ENCODE measurements around the gene TPD52L1. TPM values are rescaled to one million over a fixed set of nuclear protein-coding genes. Genes with fewer than 3 reads are reported as not detected.

Gene TPD52L1
- total RNA-seq, 1 experiment from 2014 or later = 12.4 TPM

DNA sequence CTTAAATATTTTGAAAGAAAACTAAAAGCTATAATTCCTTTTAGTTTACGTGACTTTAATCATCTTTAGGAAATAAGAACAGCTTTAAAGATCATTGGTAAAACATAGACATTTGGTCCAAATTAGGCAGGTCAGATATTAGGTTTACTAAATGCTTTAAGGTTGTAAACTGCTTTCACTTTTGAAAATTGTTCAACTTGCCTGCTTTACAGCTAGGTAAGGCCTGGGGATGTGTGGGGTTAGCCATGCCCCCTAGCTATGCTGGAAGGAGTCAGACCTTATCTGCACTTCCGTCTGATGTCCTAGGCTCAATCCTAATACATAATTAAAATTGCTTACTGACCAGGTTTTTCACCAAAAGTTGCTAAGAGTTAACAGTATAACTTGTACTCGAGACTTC is 30.5 kb upstream of the TPD52L1 start:
- POLR2A ChIA-PET = no interaction called here

DNA sequence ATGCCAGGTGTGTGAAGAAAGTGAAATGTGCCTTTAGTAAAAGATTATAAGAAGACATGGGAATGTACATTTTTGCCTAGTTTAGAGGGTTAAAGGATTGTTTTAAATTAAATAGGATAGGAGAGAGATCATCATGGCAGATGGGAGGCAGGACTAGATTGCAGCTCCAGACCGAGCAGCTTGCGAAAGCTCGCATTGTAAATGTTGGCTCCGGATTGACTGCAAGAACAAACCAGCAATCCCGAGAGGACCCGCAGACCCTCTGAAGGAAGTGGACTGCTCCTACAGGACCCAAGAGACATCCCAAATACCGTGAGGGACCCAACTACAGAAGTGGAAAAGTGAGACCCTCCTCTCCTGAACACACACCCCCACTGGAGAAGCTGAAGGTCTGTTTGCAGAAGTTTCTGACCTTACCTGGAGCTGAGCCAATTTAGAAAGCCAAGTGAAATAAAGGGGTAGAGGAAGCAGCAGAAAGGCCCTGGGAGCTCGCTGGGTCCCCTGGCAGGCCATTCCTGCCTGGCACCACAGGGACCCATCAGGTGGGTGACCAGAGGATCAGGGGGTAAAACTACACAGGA is 30.0 kb upstream of the TPD52L1 start:
- Mint-ChIP-seq H3K27ac (no peak overlapping the region), H3K36me3 (peaks cover 8% of the 10 kb centered on the region), H3K9me3 (peaks cover 19% of the 10 kb centered on the region), H3K4me3 (no peak overlapping the region), H3K27me3 (ENCODE audit: low read depth) (no peaks in the 10 kb centered on the region), H3K4me1 (peaks cover 35% of the 10 kb centered on the region)
- ChIA-PET POLR2A (interaction anchor here (0.6 kb wide), 1 partner anchor 18 kb away, joined by 4 read pairs; no protein-coding TSS in a partner anchor), CTCF (interaction anchor here (0.6 to 1.6 kb wide), 2 partner anchors 11 to 19 kb away, joined by 3 to 4 read pairs; no protein-coding TSS in a partner anchor)
- ATAC-seq (no peak), DNase-seq (ENCODE audit: low spot score) (no peak)
- TF ChIP-seq CREB1 (CRISPR knock-in tag; IDR thresholded peaks at IDR 0.05) (no peak), FOXJ3 (CRISPR knock-in tag; IDR thresholded peaks at IDR 0.05; ENCODE audit: borderline replicate concordance) (no peak), ZNF219 (CRISPR knock-in tag; IDR thresholded peaks at IDR 0.05; ENCODE audit: borderline replicate concordance) (no peak), ZNF396 (CRISPR knock-in tag; IDR thresholded peaks at IDR 0.05; ENCODE audit: borderline replicate concordance) (no peak), TEAD4 (CRISPR knock-in tag; IDR thresholded peaks at IDR 0.05) (no peak), IRF2 (CRISPR knock-in tag; IDR thresholded peaks at IDR 0.05; ENCODE audit: borderline replicate concordance, low read depth) (no peak), NFYB (CRISPR knock-in tag; conservative IDR thresholded peaks at IDR 0.05; ENCODE audit: low read depth) (no peak)
- TF ChIP-seq, protein P1, sequence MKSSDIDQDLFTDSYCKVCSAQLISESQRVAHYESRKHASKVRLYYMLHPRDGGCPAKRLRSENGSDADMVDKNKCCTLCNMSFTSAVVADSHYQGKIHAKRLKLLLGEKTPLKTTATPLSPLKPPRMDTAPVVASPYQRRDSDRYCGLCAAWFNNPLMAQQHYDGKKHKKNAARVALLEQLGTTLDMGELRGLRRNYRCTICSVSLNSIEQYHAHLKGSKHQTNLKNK (CRISPR knock-in tag; IDR thresholded peaks at IDR 0.05) = no peak
- TF ChIP-seq, protein P2, sequence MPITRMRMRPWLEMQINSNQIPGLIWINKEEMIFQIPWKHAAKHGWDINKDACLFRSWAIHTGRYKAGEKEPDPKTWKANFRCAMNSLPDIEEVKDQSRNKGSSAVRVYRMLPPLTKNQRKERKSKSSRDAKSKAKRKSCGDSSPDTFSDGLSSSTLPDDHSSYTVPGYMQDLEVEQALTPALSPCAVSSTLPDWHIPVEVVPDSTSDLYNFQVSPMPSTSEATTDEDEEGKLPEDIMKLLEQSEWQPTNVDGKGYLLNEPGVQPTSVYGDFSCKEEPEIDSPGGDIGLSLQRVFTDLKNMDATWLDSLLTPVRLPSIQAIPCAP (CRISPR knock-in tag; IDR thresholded peaks at IDR 0.05) = no peak
- TF ChIP-seq, protein P3, sequence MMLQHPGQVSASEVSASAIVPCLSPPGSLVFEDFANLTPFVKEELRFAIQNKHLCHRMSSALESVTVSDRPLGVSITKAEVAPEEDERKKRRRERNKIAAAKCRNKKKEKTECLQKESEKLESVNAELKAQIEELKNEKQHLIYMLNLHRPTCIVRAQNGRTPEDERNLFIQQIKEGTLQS (CRISPR knock-in tag; conservative IDR thresholded peaks at IDR 0.05) = no peak
- TF ChIP-seq, protein P4, sequence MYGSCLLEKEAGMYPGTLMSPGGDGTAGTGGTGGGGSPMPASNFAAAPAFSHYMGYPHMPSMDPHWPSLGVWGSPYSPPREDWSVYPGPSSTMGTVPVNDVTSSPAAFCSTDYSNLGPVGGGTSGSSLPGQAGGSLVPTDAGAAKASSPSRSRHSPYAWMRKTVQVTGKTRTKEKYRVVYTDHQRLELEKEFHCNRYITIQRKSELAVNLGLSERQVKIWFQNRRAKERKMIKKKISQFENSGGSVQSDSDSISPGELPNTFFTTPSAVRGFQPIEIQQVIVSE (CRISPR knock-in tag; IDR thresholded peaks at IDR 0.05; ENCODE audit: borderline replicate concordance) = no peak

More for the DNA sequence above, 30.5 kb upstream of the TPD52L1 start:
- CTCF ChIA-PET = interaction anchor here (1.6 kb wide), 1 partner anchor 10 kb away, joined by 4 read pairs; no protein-coding TSS in a partner anchor
- peaks cover 35% of the 10 kb centered on the region for H3K4me1 Mint-ChIP-seq
- DNase-seq (ENCODE audit: low spot score) = no peak
- H3K27me3 Mint-ChIP-seq (ENCODE audit: low read depth) = no peaks in the 10 kb centered on the region
- TF ChIP-seq ESRRA (CRISPR knock-in tag; IDR thresholded peaks at IDR 0.05; ENCODE audit: borderline replicate concordance) (no peak), GTF2I (CRISPR knock-in tag; conservative IDR thresholded peaks at IDR 0.05) (no peak), ZNF416 (CRISPR knock-in tag; IDR thresholded peaks at IDR 0.05) (no peak), JAZF1 (CRISPR knock-in tag; IDR thresholded peaks at IDR 0.05) (no peak), ATF1 (CRISPR knock-in tag; IDR thresholded peaks at IDR 0.05) (no peak), FOXP1 (CRISPR knock-in tag; IDR thresholded peaks at IDR 0.05; ENCODE audit: borderline replicate concordance) (no peak), JUN (CRISPR knock-in tag; IDR thresholded peaks at IDR 0.05) (no peak), OVOL2 (CRISPR knock-in tag; IDR thresholded peaks at IDR 0.05; ENCODE audit: borderline replicate concordance) (no peak), ZNF396 (CRISPR knock-in tag; IDR thresholded peaks at IDR 0.05; ENCODE audit: borderline replicate concordance) (no peak)
- TF ChIP-seq, protein P5, sequence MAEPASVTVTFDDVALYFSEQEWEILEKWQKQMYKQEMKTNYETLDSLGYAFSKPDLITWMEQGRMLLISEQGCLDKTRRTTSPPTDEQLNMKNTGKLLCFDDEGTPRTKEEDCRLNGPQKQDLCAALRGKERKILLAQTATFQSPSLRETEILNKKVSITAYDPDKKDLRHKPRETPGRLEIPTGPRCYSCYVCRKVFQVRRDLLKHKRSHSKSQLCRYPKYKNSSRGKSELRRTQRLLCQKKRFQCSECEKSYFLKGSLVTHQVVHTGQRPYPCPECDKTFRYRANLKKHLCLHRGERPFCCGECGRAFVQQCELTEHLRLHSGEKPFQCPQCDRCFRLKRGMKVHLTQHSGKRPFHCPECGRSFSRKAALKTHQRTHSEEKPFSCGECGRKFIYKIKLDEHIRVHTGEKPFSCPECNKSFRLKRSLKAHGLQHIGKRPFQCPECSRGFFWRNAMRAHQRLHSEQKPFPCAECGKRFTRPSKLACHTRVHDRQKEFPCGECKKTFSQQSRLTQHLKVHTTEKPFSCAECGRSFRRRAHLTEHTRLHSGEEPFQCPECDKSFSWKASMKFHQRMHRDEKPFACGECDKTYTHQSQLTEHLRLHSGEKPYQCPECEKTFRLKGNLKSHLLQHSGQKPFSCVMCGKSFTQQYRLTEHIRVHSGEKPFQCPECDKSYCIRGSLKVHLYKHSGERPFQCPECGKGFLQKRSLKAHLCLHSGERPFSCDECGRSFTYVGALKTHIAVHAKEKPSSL (CRISPR knock-in tag; conservative IDR thresholded peaks at IDR 0.05) = no peak
- TF ChIP-seq, protein P6, sequence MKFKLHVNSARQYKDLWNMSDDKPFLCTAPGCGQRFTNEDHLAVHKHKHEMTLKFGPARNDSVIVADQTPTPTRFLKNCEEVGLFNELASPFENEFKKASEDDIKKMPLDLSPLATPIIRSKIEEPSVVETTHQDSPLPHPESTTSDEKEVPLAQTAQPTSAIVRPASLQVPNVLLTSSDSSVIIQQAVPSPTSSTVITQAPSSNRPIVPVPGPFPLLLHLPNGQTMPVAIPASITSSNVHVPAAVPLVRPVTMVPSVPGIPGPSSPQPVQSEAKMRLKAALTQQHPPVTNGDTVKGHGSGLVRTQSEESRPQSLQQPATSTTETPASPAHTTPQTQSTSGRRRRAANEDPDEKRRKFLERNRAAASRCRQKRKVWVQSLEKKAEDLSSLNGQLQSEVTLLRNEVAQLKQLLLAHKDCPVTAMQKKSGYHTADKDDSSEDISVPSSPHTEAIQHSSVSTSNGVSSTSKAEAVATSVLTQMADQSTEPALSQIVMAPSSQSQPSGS (CRISPR knock-in tag; IDR thresholded peaks at IDR 0.05; ENCODE audit: borderline replicate concordance, low read depth) = no peak
- TF ChIP-seq, protein P7, sequence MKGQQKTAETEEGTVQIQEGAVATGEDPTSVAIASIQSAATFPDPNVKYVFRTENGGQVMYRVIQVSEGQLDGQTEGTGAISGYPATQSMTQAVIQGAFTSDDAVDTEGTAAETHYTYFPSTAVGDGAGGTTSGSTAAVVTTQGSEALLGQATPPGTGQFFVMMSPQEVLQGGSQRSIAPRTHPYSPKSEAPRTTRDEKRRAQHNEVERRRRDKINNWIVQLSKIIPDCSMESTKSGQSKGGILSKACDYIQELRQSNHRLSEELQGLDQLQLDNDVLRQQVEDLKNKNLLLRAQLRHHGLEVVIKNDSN (CRISPR knock-in tag; IDR thresholded peaks at IDR 0.05) = no peak
- TF ChIP-seq, protein P8, sequence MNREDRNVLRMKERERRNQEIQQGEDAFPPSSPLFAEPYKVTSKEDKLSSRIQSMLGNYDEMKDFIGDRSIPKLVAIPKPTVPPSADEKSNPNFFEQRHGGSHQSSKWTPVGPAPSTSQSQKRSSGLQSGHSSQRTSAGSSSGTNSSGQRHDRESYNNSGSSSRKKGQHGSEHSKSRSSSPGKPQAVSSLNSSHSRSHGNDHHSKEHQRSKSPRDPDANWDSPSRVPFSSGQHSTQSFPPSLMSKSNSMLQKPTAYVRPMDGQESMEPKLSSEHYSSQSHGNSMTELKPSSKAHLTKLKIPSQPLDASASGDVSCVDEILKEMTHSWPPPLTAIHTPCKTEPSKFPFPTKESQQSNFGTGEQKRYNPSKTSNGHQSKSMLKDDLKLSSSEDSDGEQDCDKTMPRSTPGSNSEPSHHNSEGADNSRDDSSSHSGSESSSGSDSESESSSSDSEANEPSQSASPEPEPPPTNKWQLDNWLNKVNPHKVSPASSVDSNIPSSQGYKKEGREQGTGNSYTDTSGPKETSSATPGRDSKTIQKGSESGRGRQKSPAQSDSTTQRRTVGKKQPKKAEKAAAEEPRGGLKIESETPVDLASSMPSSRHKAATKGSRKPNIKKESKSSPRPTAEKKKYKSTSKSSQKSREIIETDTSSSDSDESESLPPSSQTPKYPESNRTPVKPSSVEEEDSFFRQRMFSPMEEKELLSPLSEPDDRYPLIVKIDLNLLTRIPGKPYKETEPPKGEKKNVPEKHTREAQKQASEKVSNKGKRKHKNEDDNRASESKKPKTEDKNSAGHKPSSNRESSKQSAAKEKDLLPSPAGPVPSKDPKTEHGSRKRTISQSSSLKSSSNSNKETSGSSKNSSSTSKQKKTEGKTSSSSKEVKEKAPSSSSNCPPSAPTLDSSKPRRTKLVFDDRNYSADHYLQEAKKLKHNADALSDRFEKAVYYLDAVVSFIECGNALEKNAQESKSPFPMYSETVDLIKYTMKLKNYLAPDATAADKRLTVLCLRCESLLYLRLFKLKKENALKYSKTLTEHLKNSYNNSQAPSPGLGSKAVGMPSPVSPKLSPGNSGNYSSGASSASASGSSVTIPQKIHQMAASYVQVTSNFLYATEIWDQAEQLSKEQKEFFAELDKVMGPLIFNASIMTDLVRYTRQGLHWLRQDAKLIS (CRISPR knock-in tag; IDR thresholded peaks at IDR 0.05; ENCODE audit: borderline replicate concordance) = no peak
- TF ChIP-seq, protein P3 (CRISPR knock-in tag; conservative IDR thresholded peaks at IDR 0.05) = no peak
- no peak for ATAC-seq
- no peak overlapping the region for H3K4me3 Mint-ChIP-seq
- H3K9me3 Mint-ChIP-seq = peaks cover 19% of the 10 kb centered on the region
- peaks cover 8% of the 10 kb centered on the region for H3K36me3 Mint-ChIP-seq
- no peak overlapping the region for H3K27ac Mint-ChIP-seq

Measured in WTC11 (cell line).